Stimulated activated naive CD8-positive, alpha-beta T cell treated with anti-CD3 and anti-CD28 coated beads, Interleukin-15, Interleukin-2, amounts not matched to agents 100 U/mL and 50 U/mL, for 24 hours (primary cell): ENCODE results near the gene PARP6.

Experiments used
- ATAC-seq: fragments of 150-1000 bp; cut with Tn5 transposase; one replicate; pipeline ENCODE4 v1.10.0; 2021
- DNase-seq: peaks from one replicate; pipeline ENCODE4 v3.0.0; 2021

PARP6 gene

DNA sequence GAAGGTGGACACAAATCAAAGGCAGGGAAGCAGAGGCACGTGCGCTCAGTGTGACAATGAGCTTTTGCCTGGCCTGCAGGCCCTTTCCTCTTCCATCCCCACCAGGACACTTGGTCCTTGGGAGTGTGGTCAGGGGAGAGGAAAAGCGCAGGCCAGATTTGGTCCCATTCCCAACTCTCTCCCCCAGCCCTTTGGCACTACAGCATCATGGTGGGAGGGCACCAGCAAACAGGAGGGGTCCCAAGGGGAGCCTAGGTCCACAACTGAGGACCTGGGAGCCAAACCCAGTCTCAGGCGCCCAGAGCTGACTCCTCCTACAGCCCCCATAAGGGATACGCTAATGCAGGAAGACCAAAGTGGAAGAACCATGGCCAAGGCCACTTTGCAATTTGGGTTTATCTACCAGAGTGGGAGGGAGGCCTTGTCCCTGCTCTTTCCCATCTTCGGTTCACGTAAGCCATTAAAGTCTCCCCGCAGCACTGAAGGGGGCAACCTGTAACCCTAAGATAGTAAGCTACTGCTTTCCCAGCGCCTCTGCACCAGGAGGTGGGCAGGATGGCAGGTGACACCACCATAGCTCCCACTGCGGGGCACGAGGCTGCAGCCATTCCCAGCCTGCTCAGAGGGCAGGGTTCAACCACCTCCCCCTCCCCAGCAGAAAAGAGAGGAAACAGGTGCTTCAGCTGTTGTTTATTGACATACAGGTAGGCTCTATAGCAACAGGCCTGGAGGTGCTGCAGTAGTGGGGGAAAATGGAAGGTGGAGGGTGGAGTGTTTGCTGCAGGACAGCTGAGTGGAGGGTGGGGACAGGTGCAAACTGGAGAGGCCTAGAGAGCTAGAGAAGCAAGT, 73.8 kb downstream of the PARP6 start:
- DNase-seq (peak; percentile 15), ATAC-seq (no peak)

DNA sequence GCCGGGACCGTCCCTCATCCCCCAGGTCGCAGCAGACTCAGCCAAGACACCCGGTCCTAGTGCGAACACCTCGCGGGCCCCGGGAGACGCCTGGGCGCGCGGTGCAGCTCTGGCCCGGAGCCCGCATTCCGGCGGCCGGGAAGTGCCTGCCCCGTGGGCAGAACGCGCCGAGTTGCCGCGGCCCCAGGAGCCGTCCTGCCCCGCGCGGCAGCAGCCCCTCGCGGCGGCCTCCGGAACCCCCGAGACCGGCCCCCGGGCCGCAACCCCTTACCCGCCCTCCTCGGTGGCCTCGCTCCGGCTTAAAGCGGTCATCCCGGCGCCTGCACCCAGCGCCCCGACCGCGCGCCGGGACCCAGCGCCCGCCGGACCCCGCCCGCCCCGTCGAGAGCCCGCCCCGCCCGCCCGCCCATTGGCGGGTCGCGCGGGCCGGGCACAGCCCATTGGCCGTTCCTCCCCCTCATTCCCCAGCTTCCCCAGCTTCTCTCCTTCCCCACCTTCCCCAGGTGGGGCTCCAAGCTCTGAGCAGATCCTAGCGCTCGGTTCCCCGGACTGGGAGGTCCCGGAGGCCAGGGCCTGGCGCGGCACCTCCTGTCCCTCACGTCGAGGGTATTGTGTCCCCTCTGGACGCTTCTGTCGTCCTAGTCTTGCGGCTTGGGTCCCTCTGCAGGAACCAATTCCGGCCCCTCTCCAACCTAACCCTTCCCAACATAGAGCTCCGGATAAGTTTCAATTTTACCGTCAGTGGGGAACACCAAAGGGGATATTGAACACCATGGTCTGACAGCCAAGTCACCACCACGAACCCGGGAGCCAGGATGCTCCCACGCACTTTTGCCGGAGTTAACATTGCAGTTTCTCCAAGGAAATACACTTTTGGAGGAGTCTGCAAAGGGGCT, 74.6 kb downstream of the PARP6 start, which contains the start of gene GRAMD2A:
Gene GRAMD2A, minus strand, starts transcription at position 328 of the 896 bp plus-strand sequence.
- ATAC-seq (peak; percentile 60), DNase-seq (peak; percentile 56)

DNA sequence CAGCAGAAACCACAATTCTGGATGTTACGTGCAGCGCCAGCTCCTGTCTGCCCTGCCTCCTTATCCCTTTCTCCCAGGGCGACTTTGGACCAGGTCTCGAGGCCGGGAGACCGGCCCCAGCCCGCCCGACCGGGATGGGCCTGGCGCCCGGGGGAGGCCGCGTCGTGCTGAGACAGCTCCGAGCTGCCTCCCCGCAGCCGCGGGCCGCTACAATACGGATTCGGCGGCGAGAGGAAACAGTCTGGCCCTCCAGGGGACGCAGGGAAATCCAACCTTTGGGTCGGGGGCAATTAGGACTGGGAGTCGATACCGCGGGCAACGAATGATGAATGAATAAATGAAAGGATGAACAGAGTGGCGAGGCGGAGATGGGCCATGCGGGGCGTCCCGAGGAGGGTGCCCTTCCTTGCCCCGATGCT, 75.3 kb downstream of the PARP6 start:
- DNase-seq (peak; percentile 20), ATAC-seq (no peak)

DNA sequence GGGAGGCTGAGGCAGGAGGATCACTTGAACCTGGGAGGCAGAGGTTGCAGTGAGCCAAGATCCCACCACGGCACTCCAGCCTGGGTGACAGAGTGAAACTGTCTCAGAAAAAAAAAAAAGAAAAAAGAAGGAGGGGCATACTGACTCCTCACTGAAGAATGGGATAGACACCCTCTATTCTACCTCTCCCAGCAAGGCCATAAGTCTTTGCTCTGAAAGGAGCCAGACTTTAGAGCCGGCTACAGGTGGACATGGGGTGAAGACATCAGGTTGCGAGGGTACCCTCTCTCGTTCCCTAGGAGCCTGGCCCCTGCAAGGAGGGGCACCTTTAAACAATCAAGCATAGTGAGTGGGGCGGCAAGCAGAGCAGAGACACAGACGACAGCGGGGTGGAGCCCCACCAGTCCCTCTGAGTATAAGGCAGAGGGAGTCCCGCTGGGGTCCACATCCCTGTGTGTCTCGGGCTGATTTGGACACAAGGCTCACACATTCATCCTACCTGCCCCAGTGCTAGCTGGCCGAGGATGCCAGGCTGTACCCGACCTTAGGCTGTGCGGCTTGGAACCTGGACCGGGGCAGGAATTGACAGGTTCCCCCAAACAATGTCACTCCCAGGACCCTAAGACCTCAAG, 75.8 kb downstream of the PARP6 start:
- ATAC-seq (no peak), DNase-seq (no peak)

DNA sequence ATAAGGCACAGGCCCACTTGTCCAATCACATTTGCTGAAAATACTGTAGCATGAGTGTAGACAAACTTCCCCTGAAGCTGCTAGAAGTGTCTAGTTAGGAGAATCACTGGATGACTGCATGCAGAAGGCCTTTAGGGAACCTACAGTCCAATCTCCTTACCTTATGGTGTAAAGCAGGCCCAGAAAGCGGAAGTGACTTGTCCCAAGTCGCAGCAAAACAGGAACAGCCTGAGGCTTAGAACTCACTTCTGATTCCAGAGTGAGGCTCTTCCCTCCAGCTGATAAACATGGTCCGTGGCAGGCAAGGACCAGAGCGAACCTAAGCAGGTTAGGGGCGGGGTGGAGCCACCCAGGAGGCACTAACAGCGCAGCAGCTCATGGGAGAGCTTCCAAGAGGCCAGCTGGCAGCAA, 77.2 kb downstream of the PARP6 start:
- DNase-seq (no peak), ATAC-seq (no peak)

DNA sequence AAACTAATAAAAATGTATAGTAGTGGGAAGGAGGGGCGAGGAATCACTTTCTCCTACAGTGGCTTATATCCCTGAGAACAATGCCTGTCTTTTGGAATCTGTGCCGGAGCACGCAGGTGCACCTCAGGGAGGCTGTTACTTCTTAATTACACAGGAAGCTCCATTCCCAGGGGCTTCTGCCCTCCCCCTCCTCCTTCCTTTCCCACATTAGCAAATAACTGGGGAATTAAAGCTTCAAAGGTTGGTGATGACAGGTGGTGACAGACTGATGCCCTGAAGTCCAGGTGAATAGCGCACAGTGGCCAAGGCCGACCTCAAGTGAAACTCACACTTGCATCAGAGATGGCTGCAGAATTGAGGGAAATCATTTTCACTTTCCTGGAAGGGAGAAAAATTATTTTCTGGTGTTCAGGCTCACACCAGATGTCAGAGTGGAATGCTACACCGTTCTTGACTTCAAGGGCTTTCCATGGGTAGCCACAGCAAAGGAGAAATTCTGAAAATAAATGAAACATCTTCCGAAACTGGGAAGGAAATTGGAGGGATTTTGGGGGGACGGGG, 78.4 kb downstream of the PARP6 start:
- DNase-seq = no peak
- no peak for ATAC-seq

DNA sequence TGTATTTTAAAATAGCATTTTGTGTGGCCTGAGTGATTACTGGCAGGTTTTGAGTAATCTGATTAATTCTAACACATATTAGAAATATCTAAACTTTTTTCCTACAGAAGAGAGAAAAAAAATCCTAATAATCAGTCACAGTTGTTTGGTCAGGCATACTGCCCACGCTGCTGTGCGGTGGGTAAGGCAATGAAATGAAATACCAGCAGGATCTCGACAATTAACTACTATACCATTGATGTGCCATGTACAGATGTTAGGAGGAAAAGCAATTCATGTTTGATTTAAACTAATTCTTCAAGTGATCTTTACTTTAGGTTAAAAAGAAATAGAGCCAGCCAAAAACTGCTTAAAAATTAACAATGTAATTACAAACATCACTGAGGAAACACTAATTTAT, 79.9 kb downstream of the PARP6 start:
- DNase-seq (no peak), ATAC-seq (no peak)
